HEK293 (cell line): Measurements from ENCODE around the gene HDC.

Experiments used
- CTCF ChIA-PET: fragments of 350-600 bp; formaldehyde crosslinking; extraction: SDS; loops from one replicate; lab custom pipeline; 2021; ENCODE audit warnings: antibody characterized with exemption; lab: Yijun Ruan, JAX
- POLR2A ChIA-PET: fragments of 300-600 bp; formaldehyde crosslinking; extraction: SDS; loops from one replicate; lab custom pipeline; 2020; ENCODE audit warnings: antibody characterized with exemption, inconsistent platforms; lab: Yijun Ruan, JAX
- H3K27ac ChIP-seq: fragments of 200-500 bp; sonication (Bioruptor generic); 2 replicates; pipeline ENCODE4 v1.5.1; 2014; ENCODE audit warnings: low read depth, low read length, control low read depth, inconsistent platforms; ENCODE audit errors: extremely low read depth
- H3K36me3 ChIP-seq, 2 experiments: fragments of 200-500 bp in 1 of 2; sonication (Bioruptor generic) in 1 of 2; 1 replicate in 1 of 2; 2 replicates in 1 of 2; pipeline ENCODE4 v1.5.1; 2014 to 2017; ENCODE audit warnings: inconsistent platforms in 2 of 2, low read length in 2 of 2; ENCODE audit not compliant: control insufficient read depth in 2 of 2, insufficient read depth in 1 of 2
- H3K4me1 ChIP-seq: fragments of 200-500 bp; sonication (Bioruptor generic); 2 replicates; pipeline ENCODE4 v1.5.1; 2014; ENCODE audit warnings: mild to moderate bottlenecking, low read length, inconsistent platforms; ENCODE audit not compliant: control insufficient read depth, insufficient read depth
- H3K4me3 ChIP-seq: 2 replicates; pipeline ENCODE4 v1.5.1; 2011; ENCODE audit warnings: low read depth, mild to moderate bottlenecking, control low read depth, low read length, moderate library complexity
- H3K9me3 ChIP-seq: fragments of 200-500 bp; sonication (Bioruptor generic); 2 replicates; pipeline ENCODE4 v1.5.1; 2014; ENCODE audit warnings: low read depth, low read length, inconsistent platforms; ENCODE audit not compliant: control insufficient read depth, insufficient read depth
- BCL6B ChIP-seq: fragments of 450-650 bp; formaldehyde crosslinking; IDR thresholded peaks from 2 replicates; pipeline ENCODE4 v1.5.1; 2017; ENCODE audit warnings: missing biosample characterization, missing genetic modification characterization
- HOXC10 ChIP-seq: sonication (generic); formaldehyde crosslinking; IDR thresholded peaks from 2 replicates; pipeline ENCODE4 v1.8.1; 2023; ENCODE audit warnings: mild to moderate bottlenecking, missing genetic modification reagents
- KLF1 ChIP-seq: fragments of 450-650 bp; formaldehyde crosslinking; IDR thresholded peaks from 2 replicates; pipeline ENCODE4 v1.5.1; 2016; ENCODE audit warnings: missing biosample characterization, missing genetic modification characterization
- KLF8 ChIP-seq: fragments of 450-650 bp; formaldehyde crosslinking; IDR thresholded peaks from 2 replicates; pipeline ENCODE4 v1.5.1; 2016; ENCODE audit warnings: missing biosample characterization, missing genetic modification characterization
- MEIS1 ChIP-seq: sonication (generic); formaldehyde crosslinking; IDR thresholded peaks from 2 replicates; pipeline ENCODE4 v1.8.1; 2022; ENCODE audit warnings: missing genetic modification reagents, mild to moderate bottlenecking, borderline replicate concordance
- PATZ1 ChIP-seq: fragments of 450-650 bp; formaldehyde crosslinking; IDR thresholded peaks from 2 replicates; pipeline ENCODE4 v1.5.1; 2016; ENCODE audit warnings: missing biosample characterization, missing genetic modification characterization
- SP3 ChIP-seq: fragments of 450-650 bp; formaldehyde crosslinking; IDR thresholded peaks from 2 replicates; pipeline ENCODE4 v1.5.1; 2016; ENCODE audit warnings: missing biosample characterization, missing genetic modification characterization
- ZBTB20 ChIP-seq: fragments of 450-650 bp; formaldehyde crosslinking; IDR thresholded peaks from 2 replicates; pipeline ENCODE4 v1.5.1; 2016; ENCODE audit warnings: missing biosample characterization, missing genetic modification characterization
- ZFP37 ChIP-seq: fragments of 450-650 bp; formaldehyde crosslinking; IDR thresholded peaks from 2 replicates; pipeline ENCODE4 v1.5.1; 2016; ENCODE audit warnings: missing biosample characterization, missing genetic modification characterization
- ZNF112 ChIP-seq: fragments of 450-650 bp; formaldehyde crosslinking; IDR thresholded peaks from 2 replicates; pipeline ENCODE4 v1.5.0; 2017; ENCODE audit warnings: missing biosample characterization, missing genetic modification characterization
- ZNF121 ChIP-seq: fragments of 450-650 bp; formaldehyde crosslinking; IDR thresholded peaks from 2 replicates; pipeline ENCODE4 v1.5.1; 2016; ENCODE audit warnings: missing biosample characterization, missing genetic modification characterization
- ZNF155 ChIP-seq: fragments of 450-650 bp; formaldehyde crosslinking; IDR thresholded peaks from 2 replicates; pipeline ENCODE4 v1.5.1; 2016; ENCODE audit warnings: missing biosample characterization, missing genetic modification characterization
- ZNF19 ChIP-seq: fragments of 450-650 bp; formaldehyde crosslinking; IDR thresholded peaks from 2 replicates; pipeline ENCODE4; 2016; ENCODE audit warnings: missing biosample characterization, missing genetic modification characterization, low read depth
- ZNF202 ChIP-seq: fragments of 450-650 bp; formaldehyde crosslinking; IDR thresholded peaks from 2 replicates; pipeline ENCODE4 v1.5.1; 2016; ENCODE audit warnings: missing biosample characterization, missing genetic modification characterization, borderline replicate concordance
- ZNF214 ChIP-seq: fragments of 450-650 bp; formaldehyde crosslinking; IDR thresholded peaks from 2 replicates; pipeline ENCODE4 v1.5.1; 2017; ENCODE audit warnings: missing biosample characterization, mild to moderate bottlenecking, missing genetic modification characterization, borderline replicate concordance
- ZNF274 ChIP-seq, 2 experiments: fragments of 200-500 bp in 1 of 2; fragments of 450-650 bp in 1 of 2; sonication (Bioruptor generic) in 1 of 2; formaldehyde crosslinking in 1 of 2; IDR thresholded peaks; 2 replicates each; pipeline versions ENCODE4 v1.5.1 to v1.6.1; 2014 to 2016; ENCODE audit warnings: borderline replicate concordance in 1 of 2, inconsistent platforms in 1 of 2, low read length in 1 of 2, missing biosample characterization in 1 of 2, missing genetic modification characterization in 1 of 2
- ZNF324 ChIP-seq: fragments of 450-650 bp; formaldehyde crosslinking; IDR thresholded peaks from 2 replicates; pipeline ENCODE4 v1.5.1; 2016; ENCODE audit warnings: missing biosample characterization, missing genetic modification characterization
- ZNF404 ChIP-seq: fragments of 450-650 bp; formaldehyde crosslinking; IDR thresholded peaks from 2 replicates; pipeline ENCODE4 v1.5.1; 2017; ENCODE audit warnings: missing biosample characterization, missing genetic modification characterization
- ZNF530 ChIP-seq: fragments of 450-650 bp; formaldehyde crosslinking; IDR thresholded peaks from 2 replicates; pipeline ENCODE4 v1.5.1; 2016; ENCODE audit warnings: low read depth, missing biosample characterization, missing genetic modification characterization
- ZNF555 ChIP-seq: fragments of 450-650 bp; formaldehyde crosslinking; conservative IDR thresholded peaks from 2 replicates; pipeline ENCODE4 v1.5.1; 2017; ENCODE audit warnings: missing biosample characterization, mild to moderate bottlenecking, missing genetic modification characterization, inconsistent platforms
- ZNF585B ChIP-seq: fragments of 450-650 bp; formaldehyde crosslinking; IDR thresholded peaks from 2 replicates; pipeline ENCODE4 v1.5.1; 2016; ENCODE audit warnings: missing biosample characterization, missing genetic modification characterization
- ZNF701 ChIP-seq: fragments of 450-650 bp; formaldehyde crosslinking; IDR thresholded peaks from 2 replicates; pipeline ENCODE4 v1.5.1; 2016; ENCODE audit warnings: missing biosample characterization, missing genetic modification characterization
- ZNF747 ChIP-seq: fragments of 450-650 bp; formaldehyde crosslinking; IDR thresholded peaks from 2 replicates; pipeline ENCODE4 v1.5.1; 2016; ENCODE audit warnings: missing biosample characterization, missing genetic modification characterization
- ZNF768 ChIP-seq: fragments of 450-650 bp; formaldehyde crosslinking; IDR thresholded peaks from 2 replicates; pipeline ENCODE4 v1.5.1; 2018; ENCODE audit warnings: missing biosample characterization, mild to moderate bottlenecking, missing genetic modification characterization
- ZNF785 ChIP-seq: fragments of 450-650 bp; formaldehyde crosslinking; IDR thresholded peaks from 2 replicates; pipeline ENCODE4 v1.5.1; 2016; ENCODE audit warnings: missing biosample characterization, missing genetic modification characterization
- ZSCAN16 ChIP-seq: fragments of 450-650 bp; formaldehyde crosslinking; IDR thresholded peaks from 2 replicates; pipeline ENCODE4 v1.5.1; 2016; ENCODE audit warnings: missing biosample characterization, missing genetic modification characterization
- TF ChIP-seq, protein P1 (sequence below): fragments of 450-650 bp; formaldehyde crosslinking; IDR thresholded peaks from 2 replicates; pipeline ENCODE4 v1.5.1; 2016; ENCODE audit warnings: missing biosample characterization, missing genetic modification characterization
- TF ChIP-seq, protein P2 (sequence below): fragments of 450-650 bp; formaldehyde crosslinking; IDR thresholded peaks from 2 replicates; pipeline ENCODE4 v1.5.1; 2016; ENCODE audit warnings: missing biosample characterization, missing genetic modification characterization
- TF ChIP-seq, protein P3 (sequence below): fragments of 450-650 bp; formaldehyde crosslinking; conservative IDR thresholded peaks from 2 replicates; pipeline ENCODE4 v1.5.1; 2016; ENCODE audit warnings: low read depth, missing biosample characterization, missing genetic modification characterization

HDC gene

DNA sequence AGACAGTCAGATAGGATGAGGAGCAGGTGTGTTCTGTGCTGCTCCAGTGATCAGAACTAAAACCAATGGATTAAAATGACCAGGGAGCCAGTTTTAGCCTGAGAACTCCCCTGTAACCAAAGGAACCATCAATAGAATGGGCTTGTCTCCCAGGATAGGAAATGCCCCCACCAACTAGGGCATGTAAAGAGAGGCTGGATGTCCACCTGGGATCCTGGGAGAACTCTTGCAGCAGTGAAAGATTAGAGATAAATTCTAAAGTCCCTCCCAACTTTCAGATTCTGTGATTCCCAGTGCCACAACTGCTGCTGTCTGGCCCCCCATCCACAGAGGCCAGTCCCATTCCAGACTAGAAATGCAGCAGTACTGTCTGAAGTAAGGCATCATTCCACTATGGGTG is 33.8 kb downstream of the HDC start (continued):
- no peak for TF ChIP-seq HOXC10
- TF ChIP-seq ZNF214 (tag by site-specific recombination): no peak
- TF ChIP-seq KLF8: no peak
- TF ChIP-seq ZNF121: no peak
- TF ChIP-seq ZNF19 (tag by site-specific recombination): no peak
- TF ChIP-seq, protein P1, sequence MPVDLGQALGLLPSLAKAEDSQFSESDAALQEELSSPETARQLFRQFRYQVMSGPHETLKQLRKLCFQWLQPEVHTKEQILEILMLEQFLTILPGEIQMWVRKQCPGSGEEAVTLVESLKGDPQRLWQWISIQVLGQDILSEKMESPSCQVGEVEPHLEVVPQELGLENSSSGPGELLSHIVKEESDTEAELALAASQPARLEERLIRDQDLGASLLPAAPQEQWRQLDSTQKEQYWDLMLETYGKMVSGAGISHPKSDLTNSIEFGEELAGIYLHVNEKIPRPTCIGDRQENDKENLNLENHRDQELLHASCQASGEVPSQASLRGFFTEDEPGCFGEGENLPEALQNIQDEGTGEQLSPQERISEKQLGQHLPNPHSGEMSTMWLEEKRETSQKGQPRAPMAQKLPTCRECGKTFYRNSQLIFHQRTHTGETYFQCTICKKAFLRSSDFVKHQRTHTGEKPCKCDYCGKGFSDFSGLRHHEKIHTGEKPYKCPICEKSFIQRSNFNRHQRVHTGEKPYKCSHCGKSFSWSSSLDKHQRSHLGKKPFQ (tag by site-specific recombination): no peak
- TF ChIP-seq, all 188 proteins: peak for 0

- Histone ChIP-seq H3K36me3 (peaks cover 0 to 8% of the 10 kb centered on the region in 2 experiments; a peak in 1 of 3 replicates), H3K4me3 (no peak overlapping the region), H3K27ac (no peak overlapping the region), H3K4me1 (no peaks in the 10 kb centered on the region), H3K9me3 (no peaks in the 10 kb centered on the region)
- TF ChIP-seq MEIS1 (no peak), ZNF585B (no peak), ZNF768 (no peak), BCL6B (tag by site-specific recombination) (no peak), ZSCAN16 (tag by site-specific recombination) (no peak), ZNF202 (tag by site-specific recombination) (no peak), ZNF555 (tag by site-specific recombination) (no peak), ZNF112 (tag by site-specific recombination) (no peak), ZNF785 (no peak), PATZ1 (tag by site-specific recombination) (no peak), ZFP37 (tag by site-specific recombination) (no peak)
- TF ChIP-seq, protein P2, sequence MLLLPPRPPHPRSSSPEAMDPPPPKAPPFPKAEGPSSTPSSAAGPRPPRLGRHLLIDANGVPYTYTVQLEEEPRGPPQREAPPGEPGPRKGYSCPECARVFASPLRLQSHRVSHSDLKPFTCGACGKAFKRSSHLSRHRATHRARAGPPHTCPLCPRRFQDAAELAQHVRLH: no peak
- CTCF ChIA-PET: no interaction called here
- POLR2A ChIA-PET: no interaction called here
These were observed 36.2 kb downstream of the HDC start for GRCh38 chr15:50229336-50229735.

GRCh38 chr15:50228866-50229265 is 36.7 kb downstream of the HDC start:
- ChIA-PET POLR2A (no interaction called here), CTCF (no interaction called here)
- TF ChIP-seq ZBTB20 (tag by site-specific recombination) (no peak), ZNF155 (no peak), ZNF324 (no peak), ZNF747 (tag by site-specific recombination) (no peak), ZNF701 (tag by site-specific recombination) (no peak), KLF1 (no peak), ZNF274 (IDR thresholded peaks at IDR 0.05; ENCODE audit: low read length) (no peak), ZNF274 (tag by site-specific recombination; IDR thresholded peaks at IDR 0.05; ENCODE audit: borderline replicate concordance) (no peak), SP3 (tag by site-specific recombination) (no peak), ZNF530 (no peak), ZNF404 (no peak)
- TF ChIP-seq, protein P3, sequence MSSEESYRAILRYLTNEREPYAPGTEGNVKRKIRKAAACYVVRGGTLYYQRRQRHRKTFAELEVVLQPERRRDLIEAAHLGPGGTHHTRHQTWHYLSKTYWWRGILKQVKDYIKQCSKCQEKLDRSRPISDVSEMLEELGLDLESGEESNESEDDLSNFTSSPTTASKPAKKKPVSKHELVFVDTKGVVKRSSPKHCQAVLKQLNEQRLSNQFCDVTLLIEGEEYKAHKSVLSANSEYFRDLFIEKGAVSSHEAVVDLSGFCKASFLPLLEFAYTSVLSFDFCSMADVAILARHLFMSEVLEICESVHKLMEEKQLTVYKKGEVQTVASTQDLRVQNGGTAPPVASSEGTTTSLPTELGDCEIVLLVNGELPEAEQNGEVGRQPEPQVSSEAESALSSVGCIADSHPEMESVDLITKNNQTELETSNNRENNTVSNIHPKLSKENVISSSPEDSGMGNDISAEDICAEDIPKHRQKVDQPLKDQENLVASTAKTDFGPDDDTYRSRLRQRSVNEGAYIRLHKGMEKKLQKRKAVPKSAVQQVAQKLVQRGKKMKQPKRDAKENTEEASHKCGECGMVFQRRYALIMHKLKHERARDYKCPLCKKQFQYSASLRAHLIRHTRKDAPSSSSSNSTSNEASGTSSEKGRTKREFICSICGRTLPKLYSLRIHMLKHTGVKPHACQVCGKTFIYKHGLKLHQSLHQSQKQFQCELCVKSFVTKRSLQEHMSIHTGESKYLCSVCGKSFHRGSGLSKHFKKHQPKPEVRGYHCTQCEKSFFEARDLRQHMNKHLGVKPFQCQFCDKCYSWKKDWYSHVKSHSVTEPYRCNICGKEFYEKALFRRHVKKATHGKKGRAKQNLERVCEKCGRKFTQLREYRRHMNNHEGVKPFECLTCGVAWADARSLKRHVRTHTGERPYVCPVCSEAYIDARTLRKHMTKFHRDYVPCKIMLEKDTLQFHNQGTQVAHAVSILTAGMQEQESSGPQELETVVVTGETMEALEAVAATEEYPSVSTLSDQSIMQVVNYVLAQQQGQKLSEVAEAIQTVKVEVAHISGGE: no peak

More at GRCh38 chr15:50228866-50229265, 36.7 kb downstream of the HDC start:
- Histone ChIP-seq H3K36me3 (peaks cover 0 to 8% of the 10 kb centered on the region in 2 experiments; a peak in 1 of 3 replicates), H3K9me3 (no peaks in the 10 kb centered on the region), H3K4me1 (no peaks in the 10 kb centered on the region), H3K4me3 (no peak overlapping the region), H3K27ac (no peak overlapping the region)
